NCI-H1436 (cell line): Measurements from ENCODE around the gene ARHGAP8.
"Not testable (repeated sequence)": the region's sequence is repeated elsewhere in the genome, so short reads cannot be mapped to it uniquely, and the experiment has no call there.

Experiments used
- DNase-seq: peaks from one replicate; lab custom pipeline; 2025; lab: John Stamatoyannopoulos, UW

ARHGAP8 gene

DNA sequence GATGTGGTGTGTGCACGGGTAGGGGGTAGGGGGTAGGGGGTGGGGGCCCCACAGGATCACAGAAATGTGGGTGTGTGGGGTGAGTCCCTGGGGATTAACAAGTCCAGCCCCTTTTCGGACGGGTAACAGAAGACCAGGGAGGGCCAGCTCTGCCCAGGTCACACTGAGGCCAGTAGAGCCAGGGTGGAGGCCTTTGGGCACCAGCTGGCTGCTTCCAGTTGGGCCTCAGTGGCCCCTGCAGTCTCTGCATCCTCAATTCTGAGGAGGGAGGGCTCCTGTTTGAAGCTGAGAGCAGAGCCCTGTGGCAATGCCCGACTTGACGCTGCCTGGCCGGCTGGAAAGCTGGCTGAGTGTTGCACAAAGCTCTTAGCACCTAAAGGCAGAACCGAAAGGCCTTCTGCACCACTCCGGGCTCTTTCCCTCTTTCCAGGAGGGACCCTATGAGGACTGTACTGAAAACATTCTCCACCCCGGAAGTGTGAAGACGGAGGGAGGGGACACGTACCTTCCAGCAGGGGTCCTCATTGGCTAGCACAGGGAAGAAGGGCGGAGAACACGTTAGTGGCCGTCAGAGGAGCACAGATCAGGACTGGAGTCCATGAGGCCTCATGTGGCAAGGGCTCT, 137.0 kb downstream of the ARHGAP8 start:
- no peak for DNase-seq

DNA sequence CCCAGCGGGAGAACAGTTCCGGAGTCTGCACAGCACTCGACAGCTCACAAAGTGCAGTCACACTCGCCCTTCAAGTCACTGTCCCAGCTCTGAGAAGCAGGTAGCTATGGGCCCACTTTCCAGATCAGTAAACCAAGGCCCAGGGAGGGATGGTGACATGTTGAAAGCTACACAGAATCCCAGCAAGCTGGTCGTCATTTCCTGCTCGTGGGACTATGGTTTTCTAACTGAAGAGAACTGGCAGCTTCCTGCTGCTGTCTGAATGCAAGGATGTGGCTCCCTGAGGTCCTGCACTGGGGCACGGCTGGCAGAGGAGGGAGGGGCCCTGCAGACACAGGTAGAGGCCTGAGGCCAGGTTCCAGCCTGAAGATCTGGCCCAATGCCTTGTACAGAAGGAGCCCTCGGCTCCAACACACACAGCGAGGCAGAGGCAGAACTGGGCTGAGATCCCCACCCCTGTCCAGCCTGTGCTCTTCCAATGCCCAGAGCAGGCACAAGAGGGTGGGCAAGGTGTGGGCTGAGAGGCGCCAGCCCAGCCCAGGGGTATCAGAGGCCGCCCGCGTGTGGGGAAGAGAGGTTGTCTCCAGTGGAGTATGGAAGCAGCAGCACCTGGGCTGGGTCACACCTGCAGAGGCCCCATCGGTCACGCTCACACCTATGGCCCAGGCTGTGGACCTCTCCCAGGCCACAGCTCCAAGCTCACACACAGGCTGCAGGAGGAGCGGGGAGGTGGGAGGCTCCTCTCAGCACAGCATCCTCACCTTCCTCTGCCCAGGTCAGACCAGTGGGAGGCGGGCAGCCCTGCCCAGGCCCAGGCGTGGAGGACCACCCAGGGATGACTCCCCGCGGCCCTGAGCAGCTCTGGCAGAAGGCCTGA, 138.3 kb downstream of the ARHGAP8 start:
- DNase-seq, result no peak

DNA sequence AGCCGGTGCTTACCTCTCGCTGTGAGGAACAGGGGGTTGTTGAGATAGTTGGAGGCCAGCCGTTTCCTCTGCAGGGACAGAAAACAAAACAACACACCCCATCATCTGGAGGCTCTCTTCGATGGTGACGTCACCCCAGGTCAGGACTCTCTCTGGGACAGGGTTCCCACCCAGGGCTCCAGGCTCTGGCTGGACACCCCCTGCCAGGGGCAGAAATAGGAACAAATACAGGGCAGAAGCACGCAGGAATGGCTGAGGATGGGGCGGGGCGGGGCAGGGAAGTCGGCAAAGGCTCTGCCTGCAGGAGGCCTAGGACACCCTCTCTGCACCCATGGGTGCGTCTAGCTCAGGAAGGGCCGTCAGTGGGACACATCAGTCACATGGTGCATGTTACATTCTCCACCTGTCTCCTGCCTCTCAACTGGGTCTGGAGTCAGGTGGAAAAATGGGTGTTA, 138.9 kb downstream of the ARHGAP8 start:
- no peak for DNase-seq

DNA sequence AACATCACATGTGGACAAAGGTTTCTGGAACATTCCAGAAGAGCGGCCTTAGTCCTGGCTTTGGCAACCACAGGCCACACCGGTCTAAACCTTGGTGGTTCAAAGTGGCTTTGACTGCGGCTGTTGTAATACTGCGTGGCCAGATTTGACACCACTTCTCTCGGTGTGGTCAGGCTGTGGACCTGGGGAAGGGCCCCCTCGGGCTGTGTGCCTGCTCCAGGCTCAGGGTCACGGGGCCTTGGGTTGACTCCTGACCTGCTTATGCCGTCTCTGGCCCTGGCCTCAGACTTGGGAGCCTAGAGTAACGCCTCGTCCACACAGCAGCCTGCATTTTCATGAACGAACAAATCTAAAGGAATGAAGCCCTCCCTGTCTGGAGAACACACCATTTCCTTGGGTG, 139.4 kb downstream of the ARHGAP8 start:
- no peak for DNase-seq

DNA sequence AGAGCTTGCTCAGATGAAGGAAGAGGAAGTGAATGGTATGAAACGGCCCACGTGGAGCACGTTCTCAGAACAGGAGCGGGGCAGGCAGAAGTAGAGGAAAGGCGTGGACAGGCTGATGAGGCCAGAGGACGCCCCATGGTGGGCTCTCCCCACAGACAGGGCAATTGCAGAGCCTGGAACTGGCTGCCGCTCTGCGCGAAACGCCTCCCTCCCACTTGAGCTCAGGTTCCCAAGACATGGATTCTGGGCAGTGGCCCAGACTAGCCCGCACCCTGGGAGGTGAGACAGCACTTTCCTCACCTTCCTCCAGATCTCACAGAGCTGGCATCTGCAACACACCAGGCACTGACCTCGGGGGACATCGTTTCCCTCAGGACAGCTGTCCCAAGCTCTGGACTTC, 139.9 kb downstream of the ARHGAP8 start:
- DNase-seq, result no peak

DNA sequence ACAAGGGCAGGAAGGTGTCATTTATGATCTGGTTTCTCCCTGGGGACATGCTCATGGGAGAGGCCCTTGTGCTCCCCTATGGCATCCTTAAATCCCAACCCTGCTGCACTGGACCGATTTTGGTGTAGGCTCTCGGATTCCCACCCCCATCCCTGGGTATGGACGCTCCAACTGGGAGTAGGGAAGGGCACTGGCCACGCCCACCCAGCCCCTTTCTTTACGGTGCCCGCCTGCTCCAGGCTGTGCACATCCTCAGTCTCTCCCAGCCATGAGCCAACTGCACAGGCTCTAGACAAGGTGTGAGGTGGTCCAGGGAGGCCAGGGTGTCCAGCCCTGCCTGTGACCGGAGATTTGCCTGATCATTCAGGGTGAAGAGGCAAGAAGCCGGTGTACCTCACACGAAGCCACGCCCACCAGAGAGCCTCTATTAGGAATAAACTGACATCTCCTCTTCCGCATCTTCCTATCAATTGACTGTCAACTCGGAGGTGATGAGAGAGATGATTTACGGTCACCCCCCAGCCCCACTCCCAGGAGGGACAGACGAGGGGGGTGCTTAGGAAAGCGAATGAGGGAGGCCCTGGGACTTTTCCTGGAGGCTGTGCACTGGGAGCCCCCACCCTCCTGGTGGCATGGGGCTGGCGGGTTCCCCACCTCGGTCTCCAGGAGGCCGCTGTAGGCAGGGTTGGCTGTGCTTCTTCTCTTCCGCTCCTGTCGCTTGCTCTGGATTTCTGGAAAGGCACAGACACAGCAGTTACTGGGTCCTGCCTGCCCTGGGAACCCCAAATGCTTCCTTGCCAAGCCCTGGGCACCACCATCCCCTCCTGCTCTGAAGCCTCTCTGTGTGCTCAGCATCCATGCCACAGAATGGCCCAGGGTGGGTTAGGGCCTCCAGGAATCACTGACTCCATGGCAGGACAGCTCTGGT, 140.7 kb downstream of the ARHGAP8 start:
- no peak for DNase-seq

DNA sequence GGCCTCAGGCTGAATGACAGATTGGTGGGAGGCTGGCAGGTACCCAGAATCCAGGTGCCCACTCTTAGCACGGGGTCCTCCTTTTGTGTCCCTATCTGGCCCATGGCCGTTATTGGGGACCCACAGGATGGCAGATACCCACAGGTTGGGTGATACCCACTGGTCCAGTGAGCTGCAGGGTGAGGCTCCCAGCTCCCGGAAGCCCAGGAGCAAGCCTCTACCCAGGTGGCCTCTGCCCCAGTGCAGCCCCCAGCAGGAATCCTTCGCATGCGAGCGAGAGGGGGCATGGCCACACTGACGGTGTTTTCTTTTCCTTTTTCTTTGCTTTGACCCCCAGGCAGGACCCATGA, 141.3 kb downstream of the ARHGAP8 start:
- no peak for DNase-seq

DNA sequence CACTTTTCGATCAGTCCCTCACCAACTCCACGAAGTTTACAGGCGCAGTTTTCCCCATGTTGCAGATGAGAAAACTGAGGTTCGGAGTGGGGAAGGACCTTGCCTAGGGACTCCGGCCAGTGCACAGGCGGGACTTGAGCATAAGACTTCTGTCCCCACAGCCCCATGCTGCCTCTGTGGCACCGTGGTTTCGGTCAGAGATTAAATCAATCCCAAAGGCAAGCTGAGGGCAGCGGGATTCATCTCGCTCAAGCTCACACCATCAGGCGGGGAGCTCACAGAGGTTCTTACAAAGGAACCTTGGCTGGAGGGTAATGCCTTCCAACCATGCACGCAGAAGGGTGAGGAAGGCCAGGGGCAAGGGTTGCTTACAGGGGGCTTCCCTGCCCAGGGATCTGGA, 141.9 kb downstream of the ARHGAP8 start:
- DNase-seq, result no peak

DNA sequence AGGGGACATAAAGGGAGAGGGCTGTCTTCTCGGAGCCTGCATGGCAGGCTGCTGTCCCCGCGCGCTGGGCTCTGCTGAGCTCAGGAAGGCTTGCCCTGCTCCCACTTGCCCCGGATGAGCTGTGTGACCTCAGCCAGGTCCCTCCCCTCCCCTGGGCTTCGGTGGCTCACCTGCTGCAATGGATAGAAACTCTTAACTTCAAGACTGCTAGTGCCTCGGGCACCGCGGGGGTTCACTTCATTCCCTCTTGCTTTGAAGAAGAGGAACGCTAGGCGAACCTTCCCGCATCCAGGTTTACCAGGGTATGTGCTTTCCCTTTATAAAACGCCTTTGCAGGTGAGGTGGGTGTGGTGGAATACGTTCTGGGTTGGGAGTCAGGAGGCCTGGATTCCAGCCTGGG, 142.4 kb downstream of the ARHGAP8 start:
- no peak for DNase-seq

DNA sequence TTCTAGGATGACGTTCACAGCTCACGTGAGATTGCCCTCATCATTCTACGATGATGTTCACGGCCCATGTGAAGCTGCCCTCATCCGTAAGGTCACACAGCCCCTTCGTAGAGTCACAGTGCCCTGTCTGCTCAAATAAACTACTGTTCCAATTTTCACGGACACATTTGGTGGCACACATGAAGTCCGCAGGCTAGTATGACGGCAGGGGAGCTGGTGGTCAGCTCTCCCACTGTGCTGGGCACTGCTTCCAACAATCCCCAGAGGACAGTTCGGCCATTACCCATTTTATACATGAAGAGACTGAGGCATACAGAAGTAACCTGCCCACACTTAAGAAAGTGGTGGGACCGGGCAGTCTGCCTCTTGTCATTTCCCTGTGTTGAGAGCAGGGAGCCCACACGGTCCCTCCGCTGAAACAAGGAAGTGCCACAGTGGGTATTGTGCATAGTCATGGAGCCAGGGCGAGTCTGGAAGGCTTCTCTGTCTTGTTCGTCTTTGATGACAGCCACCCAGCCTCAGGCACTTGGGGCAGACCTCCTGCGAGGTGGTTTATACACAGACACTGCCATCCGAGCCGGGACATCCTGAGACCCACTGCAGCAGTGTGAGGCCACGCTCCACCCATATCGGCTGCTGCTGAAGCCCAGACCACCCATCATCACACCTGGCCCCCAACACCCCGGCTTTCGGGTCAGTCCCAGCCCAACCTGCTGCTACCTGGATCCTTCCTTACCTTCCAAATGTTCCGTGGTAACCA, 143.1 kb downstream of the ARHGAP8 start:
- no peak for DNase-seq

DNA sequence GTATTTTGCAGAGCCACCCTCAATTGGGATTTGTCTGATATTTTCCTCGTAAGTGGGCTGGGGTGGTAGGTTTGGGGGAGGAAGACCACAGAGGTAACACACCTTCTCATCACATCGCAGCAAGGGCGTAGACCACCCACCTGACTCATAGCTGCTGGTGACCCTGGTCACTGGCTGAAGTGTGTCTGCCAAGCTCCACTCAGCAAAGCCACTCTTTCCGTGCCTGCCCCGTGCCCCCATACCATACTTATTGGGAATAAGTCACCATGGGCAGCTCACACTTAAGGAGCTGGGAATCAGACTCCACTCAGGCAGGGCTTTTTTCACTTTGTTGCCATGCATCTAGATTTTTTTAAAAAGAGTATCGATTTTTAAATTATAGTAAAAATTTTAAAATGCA, 145.9 kb downstream of the ARHGAP8 start:
- no peak for DNase-seq

DNA sequence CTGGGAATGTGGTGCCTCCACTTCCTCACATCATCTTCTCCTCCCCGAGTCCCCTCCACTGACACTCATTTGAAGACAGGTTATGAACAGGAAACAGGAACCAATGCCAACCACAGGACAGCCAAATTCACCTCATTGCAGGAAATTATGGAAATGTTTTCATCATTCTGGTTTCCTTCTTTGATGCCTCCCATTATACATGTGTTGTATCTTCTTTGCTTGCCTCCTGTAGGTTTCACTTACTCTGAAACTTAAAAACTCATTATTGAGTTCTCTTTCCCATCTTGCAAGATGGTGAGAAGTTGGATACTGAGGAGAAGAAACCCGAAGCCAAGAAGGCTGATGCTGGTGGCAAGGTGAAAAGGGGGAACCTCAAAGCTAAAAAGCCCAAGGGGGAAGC, 148.9 kb downstream of the ARHGAP8 start:
- DNase-seq, result no peak

DNA sequence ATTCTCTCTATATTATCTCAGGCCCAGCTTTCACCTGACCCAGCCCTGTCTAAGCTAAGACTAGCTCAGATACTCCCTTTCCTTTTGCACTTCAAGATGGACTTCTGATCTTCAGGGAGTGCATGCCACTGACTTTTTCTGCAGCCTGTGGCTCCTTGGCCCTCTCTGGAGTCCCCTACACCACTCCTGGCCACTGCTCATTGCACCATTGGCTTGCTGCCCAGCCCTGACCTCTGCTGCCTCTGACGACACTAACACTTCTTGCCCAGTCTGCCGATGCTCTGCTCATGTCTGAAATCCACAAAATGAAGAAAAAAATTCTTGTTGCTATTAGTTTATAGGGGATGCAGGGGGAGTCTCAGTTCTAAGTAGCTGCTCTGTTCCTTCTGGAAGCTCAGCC, 150.8 kb downstream of the ARHGAP8 start:
- DNase-seq, result not testable (repeated sequence)

DNA sequence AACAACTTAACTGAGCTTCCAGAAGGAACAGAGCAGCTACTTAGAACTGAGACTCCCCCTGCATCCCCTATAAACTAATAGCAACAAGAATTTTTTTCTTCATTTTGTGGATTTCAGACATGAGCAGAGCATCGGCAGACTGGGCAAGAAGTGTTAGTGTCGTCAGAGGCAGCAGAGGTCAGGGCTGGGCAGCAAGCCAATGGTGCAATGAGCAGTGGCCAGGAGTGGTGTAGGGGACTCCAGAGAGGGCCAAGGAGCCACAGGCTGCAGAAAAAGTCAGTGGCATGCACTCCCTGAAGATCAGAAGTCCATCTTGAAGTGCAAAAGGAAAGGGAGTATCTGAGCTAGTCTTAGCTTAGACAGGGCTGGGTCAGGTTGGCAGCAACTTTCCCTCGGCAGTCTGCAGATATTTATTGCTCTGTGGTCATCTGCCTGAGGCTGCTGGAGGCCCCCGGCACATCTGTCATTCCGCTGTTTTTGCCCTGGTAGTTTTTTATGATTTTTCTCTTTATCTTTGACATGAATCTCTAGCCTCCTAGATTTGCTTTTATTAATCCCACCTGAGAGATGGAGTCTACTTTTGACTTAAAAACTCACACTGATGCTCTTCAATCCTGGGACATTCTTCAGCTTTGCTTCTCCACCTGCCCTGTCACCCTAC, 152.2 kb downstream of the ARHGAP8 start:
- DNase-seq, result not testable (repeated sequence)

DNA sequence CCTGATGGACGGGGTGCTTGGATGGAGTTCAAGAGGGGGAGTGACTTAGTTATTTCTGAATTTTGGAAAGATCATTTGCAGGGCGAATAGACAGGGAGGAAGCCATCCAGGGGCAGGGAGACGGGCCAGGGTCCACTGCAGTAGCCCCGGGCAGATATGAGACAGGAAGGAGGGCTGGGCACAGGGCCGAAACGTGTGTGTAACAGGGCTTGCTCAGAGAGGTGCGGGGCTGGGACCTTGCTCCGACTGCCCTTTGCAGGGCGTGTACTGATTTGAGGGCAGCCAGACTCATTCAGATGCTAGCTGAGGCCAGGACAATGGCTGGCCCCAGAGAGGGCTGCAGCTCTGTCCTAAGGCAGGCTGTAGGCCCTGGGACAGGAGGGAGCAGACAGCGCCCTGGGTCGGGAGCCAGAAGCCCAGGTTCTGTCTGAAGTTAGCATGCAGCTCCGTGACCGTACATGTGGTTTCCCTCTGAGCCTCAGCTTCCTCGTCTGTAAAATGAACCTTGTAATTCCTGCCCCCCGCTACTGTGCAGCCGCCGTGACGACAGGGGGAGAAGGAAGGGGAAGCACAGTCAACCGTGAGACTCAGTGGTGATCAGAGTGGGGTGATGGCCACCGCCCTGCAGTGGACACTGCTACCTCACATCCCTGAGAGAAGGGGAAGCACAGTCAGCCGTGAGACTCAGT, 154.0 kb downstream of the ARHGAP8 start:
- no peak for DNase-seq

DNA sequence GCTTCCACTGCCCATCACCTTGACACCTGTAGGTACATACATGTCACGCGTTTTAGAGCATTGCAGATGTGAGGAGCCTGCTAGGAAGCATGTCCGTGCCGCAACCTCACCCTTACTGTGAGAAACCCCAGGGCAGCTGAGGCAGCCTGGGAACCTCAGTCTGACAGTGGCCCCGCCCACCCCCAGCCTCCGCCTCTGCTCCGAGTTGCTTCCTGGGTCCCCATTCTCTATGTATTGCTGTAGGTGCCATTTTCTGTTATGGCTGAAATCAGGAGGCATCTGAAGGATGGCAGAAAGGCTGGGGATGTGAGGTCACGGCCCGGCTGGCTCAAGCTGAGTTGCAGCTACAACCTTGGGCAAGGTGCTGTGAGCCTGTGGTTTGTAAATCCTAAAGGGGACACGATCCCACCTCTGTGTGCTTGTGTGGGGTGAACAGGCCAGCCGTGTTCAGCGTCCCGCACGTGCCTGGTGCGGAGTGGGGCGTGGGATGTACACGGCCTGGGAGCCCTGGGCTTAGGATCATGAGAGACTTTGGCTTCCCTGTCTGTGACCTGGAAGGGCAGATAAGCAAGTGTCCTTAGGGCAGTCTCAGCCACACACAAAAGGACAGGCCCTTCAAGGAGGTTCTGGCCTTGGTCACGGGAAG, 154.7 kb downstream of the ARHGAP8 start:
- DNase-seq, result no peak

DNA sequence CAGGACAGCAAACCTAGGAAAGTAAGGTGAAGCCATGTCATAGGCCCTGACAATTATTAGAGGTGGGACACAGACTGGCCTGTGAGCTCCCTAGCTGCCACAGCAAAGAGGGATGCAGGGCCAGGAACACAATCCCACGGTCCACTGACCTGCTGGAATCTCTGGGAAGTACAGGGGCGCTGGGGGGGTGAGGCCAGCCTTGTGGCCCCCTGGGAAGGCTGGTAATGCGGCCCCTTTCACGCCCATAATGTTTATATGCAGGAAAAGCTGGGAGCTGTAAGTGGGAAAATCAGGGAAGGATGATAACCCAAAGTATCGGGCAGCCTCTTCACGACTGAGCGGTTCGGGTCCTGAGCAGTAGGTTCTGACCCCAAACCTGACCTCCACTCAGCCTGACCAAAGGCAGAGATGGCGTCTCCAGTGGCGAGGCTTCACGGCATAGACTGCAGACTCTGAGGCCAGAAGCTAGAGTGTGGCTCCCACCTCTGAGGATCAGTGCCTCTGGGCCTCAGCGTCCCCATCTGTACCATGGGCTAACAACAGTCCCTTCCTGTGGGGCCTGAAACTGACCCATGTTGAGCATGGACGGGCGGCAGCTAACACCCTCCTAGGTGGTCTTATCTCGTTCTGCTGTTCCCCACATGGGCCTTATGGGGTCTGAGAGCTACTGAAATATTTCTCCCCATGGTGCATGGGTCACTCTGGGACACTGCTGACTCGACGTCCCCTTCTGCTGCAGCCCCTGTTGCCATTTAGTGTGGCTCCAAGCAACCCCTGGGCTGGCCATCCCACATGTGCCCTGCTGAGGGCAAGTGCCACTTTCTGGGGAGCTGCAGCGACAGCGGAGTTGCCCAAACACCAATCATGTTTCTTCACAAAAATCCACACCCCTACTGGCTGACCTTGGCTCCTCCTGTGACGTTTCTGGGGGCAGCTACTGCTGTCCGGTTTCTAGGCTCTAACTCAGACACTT, 155.7 kb downstream of the ARHGAP8 start:
- DNase-seq, result no peak

DNA sequence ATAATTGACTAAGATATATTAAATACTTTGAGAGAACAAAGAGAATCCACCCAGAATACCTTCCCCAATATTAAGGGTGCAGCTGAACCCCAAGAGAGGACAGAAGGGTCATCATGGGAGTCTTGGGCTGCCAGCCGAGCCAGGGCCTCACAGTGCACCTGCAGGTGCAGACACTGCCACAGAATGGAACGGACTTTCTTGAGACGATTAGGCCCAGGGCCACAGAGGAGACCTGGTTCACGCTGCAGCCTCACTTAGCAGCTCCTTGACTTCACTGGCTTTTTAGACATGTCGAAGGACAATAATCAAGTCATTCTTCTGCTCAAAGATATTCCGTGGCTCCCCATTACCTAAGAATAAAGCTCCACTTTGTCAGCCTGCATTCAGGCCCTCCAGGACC, 156.9 kb downstream of the ARHGAP8 start:
- no peak for DNase-seq
